Activated naive CD8-positive, alpha-beta T cell treated with anti-CD3 and anti-CD28 coated beads, Interleukin-2, amount 50 U/mL, for 16 hours (primary cell): ENCODE data around the gene AGAP1.

Experiments used
- DNase-seq: peaks from one replicate; pipeline ENCODE4 v3.0.0-alpha.2; 2020; ENCODE audit warnings: low read depth, low spot score

Gene AGAP1

GRCh38 chr2:236038096-236038495, 544.3 kb downstream of the AGAP1 start:
- no peak for DNase-seq

- DNase-seq, result no peak
These were observed 546.9 kb downstream of the AGAP1 start for GRCh38 chr2:236040600-236041328.

GRCh38 chr2:236041616-236042015, 547.8 kb downstream of the AGAP1 start:
- no peak for DNase-seq

GRCh38 chr2:236042087-236042486, 548.2 kb downstream of the AGAP1 start:
- DNase-seq, result no peak

GRCh38 chr2:236044191-236044590, 550.3 kb downstream of the AGAP1 start:
- no peak for DNase-seq

- no peak for DNase-seq
These were observed 551.7 kb downstream of the AGAP1 start for GRCh38 chr2:236045251-236046235.

- DNase-seq, result no peak
These were observed 552.9 kb downstream of the AGAP1 start for GRCh38 chr2:236046715-236047114.

GRCh38 chr2:236047176-236047575, 553.3 kb downstream of the AGAP1 start:
- DNase-seq, result no peak

GRCh38 chr2:236047886-236048540, 554.2 kb downstream of the AGAP1 start:
- no peak for DNase-seq

GRCh38 chr2:236049981-236050380, 556.1 kb downstream of the AGAP1 start:
- no peak for DNase-seq

GRCh38 chr2:236051351-236051750, 557.5 kb downstream of the AGAP1 start:
- no peak for DNase-seq

GRCh38 chr2:236051806-236052205, 558.0 kb downstream of the AGAP1 start:
- no peak for DNase-seq

GRCh38 chr2:236052206-236052605, 558.4 kb downstream of the AGAP1 start:
- no peak for DNase-seq

- no peak for DNase-seq
These were observed 559.3 kb downstream of the AGAP1 start for GRCh38 chr2:236052926-236053821.

- no peak for DNase-seq
These were observed 560.3 kb downstream of the AGAP1 start for GRCh38 chr2:236054125-236054524.

- no peak for DNase-seq
These were observed 560.9 kb downstream of the AGAP1 start for GRCh38 chr2:236054621-236055305.

- no peak for DNase-seq
These were observed 561.6 kb downstream of the AGAP1 start for GRCh38 chr2:236055471-236055870.

GRCh38 chr2:236056141-236056540, 562.3 kb downstream of the AGAP1 start:
- DNase-seq, result no peak

- no peak for DNase-seq
These were observed 563.5 kb downstream of the AGAP1 start for GRCh38 chr2:236057375-236057774.

- no peak for DNase-seq
These were observed 567.7 kb downstream of the AGAP1 start for GRCh38 chr2:236061497-236061896.

GRCh38 chr2:236061899-236062298, 568.1 kb downstream of the AGAP1 start:
- no peak for DNase-seq
